Measurements from ENCODE around the gene MMS22L.
A peak's percentile ranks its signal among the peaks of the same experiment; 100 is the strongest.
"Not testable (repeated sequence)": the region's sequence is repeated elsewhere in the genome, so short reads cannot be mapped to it uniquely, and the experiment has no call there.

The MMS22L gene

DNA sequence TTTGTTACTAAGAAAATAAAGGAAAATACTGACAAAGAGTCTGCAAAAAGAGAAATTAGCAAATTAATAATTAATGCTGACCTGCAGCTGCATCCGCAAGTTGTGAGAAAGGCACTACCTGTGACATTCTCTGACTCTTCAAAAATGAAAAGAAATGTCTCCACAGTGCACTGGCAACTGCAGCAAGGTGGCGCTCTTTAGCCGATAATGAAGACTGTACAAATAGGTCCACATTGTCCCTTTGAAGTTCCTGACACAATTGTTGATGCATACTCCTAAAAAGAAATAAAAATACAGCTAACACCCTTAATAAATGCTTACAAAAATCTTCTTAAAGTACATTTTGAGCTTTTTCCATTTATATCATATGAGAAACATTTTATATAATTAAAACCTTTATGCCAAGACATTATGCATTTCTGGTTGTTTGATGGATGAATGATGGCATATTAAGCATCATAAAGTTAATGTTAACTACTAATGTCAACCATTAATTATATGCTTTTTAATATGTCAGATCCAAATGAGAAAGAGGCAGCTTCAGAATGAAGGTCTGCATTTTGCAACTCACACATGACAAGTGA lies 96.5 kb downstream of the MMS22L start:
- TF ChIP-seq, protein P1, sequence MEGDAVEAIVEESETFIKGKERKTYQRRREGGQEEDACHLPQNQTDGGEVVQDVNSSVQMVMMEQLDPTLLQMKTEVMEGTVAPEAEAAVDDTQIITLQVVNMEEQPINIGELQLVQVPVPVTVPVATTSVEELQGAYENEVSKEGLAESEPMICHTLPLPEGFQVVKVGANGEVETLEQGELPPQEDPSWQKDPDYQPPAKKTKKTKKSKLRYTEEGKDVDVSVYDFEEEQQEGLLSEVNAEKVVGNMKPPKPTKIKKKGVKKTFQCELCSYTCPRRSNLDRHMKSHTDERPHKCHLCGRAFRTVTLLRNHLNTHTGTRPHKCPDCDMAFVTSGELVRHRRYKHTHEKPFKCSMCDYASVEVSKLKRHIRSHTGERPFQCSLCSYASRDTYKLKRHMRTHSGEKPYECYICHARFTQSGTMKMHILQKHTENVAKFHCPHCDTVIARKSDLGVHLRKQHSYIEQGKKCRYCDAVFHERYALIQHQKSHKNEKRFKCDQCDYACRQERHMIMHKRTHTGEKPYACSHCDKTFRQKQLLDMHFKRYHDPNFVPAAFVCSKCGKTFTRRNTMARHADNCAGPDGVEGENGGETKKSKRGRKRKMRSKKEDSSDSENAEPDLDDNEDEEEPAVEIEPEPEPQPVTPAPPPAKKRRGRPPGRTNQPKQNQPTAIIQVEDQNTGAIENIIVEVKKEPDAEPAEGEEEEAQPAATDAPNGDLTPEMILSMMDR (IDR thresholded peaks at IDR 0.05) = peak; percentile 92
- no peak for TF ChIP-seq ZFX (IDR thresholded peaks at IDR 0.05; ENCODE audit: borderline replicate concordance)
- no peak overlapping the region for H3K27ac ChIP-seq

DNA sequence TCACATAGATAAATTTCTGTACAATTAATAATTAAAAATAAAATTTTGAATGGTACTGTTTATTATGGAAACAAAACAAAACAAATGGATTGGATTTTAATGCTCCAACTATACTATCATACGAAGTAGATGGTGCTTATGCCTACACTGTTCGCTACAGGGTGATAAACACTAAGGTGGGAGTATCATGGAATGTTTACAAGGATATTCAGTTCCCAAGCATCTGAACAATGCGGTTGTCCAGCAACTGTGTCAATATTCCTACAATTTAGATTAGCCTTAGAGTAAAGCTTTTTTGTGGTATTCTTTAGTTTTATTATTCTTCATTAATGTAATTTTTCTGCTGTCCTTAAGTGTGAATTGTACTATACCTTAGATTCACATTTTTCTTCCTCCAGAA lies 105.1 kb downstream of the MMS22L start:
- no peak for TF ChIP-seq ZFX (IDR thresholded peaks at IDR 0.05; ENCODE audit: borderline replicate concordance)
- TF ChIP-seq, protein P1 (IDR thresholded peaks at IDR 0.05) = no peak
- H3K27ac ChIP-seq = no peak overlapping the region

DNA sequence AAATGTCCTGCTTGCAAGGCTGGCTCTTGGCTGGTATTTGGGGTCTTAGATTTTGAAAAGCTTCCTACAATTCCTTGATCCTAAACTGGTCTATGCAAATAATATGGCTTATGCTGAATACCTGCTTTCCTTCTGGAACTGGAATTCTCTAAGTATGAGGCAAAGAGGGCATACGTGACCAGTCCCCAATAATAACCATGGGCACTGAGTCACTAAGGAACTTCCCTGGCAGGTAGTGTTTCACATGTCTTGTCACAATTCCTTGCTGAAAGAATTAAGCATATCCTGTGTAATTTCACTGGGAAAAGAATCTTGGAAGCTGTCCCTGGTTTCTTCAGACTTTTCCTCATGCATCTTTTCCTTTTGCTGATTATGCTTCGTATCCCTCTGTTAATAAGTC lies 106.5 kb downstream of the MMS22L start:
- H3K27ac ChIP-seq = no peak overlapping the region
- TF ChIP-seq, protein P1 (IDR thresholded peaks at IDR 0.05) = no peak
- TF ChIP-seq ZFX (IDR thresholded peaks at IDR 0.05; ENCODE audit: borderline replicate concordance) = no peak

DNA sequence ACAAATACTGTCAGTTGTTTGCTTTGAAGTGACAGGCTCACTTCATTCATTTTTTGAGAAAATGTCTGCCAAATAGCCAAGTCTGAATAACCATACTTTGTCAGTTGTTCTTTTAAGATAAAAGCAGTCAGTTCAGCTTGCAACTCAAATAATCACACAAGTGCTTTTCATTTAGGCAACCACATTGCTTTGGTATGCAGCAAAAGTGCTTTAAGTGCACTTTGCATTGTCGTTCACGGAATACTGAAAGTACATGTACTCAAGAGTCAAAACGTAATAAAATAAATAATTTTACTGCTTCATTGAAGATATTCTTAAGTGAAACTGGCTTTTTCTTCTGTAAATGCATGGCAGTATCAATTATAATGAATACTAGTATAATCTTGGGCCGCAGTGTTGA lies 107.2 kb downstream of the MMS22L start:
- TF ChIP-seq, protein P1 (IDR thresholded peaks at IDR 0.05) = no peak
- no peak for TF ChIP-seq ZFX (IDR thresholded peaks at IDR 0.05; ENCODE audit: borderline replicate concordance)

DNA sequence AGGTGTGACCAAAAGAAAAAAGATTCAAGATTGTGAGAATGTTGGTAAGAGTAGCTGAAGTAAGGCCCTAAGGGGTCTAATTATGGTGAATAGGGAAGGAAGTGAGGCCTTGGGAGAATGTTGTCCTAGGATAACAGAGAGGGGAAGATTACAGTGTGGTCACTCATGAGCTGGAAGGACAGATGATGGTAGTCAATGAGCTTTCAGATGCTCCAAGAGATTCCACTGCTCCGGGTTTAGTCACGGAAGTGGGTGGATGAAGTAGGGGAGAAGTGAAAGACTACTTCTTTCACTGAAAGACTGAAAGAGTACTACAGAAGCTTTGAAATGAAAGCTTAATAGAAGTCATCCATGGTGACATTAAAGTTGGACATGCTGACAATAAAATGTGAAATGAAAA lies 108.5 kb downstream of the MMS22L start:
- H3K27ac ChIP-seq = no peak overlapping the region
- TF ChIP-seq, protein P1 (IDR thresholded peaks at IDR 0.05) = no peak
- TF ChIP-seq ZFX (IDR thresholded peaks at IDR 0.05; ENCODE audit: borderline replicate concordance) = no peak

More for the DNA sequence above, 107.2 kb downstream of the MMS22L start:
- H3K27ac ChIP-seq = no peak overlapping the region

DNA sequence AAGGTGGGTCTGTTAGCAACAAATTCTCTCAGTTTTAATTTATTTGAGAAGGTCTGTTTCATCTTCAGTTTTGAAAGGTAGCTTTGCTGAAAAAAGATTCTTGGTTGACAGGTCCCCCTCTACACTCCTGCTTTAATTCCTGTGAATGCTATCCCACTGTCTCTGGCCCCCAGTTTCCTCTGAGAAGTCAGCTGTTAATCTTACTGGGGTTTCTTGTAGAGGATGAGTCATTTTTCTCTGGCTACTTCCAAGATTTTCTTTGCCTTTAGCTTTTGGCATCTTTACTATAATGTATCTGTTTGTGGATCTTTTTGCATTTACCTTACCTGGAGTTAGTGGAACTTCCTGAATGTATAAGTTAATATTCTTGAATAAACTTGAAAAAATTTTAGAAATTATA lies 122.7 kb downstream of the MMS22L start:
- H3K27ac ChIP-seq = no peak overlapping the region
- TF ChIP-seq ZFX (IDR thresholded peaks at IDR 0.05; ENCODE audit: borderline replicate concordance) = no peak
- TF ChIP-seq, protein P1 (IDR thresholded peaks at IDR 0.05) = no peak

DNA sequence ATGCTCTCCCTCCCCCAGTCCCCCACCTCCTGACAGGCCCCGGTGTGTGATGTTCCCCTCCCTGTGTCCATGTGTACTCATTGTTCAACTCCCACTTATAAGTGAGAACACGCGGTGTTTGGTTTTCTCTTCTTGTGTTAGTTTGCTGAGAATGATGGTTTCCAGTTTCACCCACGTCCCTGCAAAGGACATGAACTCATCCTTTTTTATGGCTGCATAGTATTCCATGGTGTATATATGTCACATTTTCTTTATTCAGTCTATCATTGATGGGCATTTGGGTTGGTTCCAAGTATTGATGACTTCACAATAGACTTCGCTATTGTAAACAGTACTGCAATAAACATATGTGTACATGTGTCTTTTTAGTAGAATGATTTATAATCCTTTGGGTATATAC lies 127.6 kb downstream of the MMS22L start:
- not testable (repeated sequence) for H3K27ac ChIP-seq

DNA sequence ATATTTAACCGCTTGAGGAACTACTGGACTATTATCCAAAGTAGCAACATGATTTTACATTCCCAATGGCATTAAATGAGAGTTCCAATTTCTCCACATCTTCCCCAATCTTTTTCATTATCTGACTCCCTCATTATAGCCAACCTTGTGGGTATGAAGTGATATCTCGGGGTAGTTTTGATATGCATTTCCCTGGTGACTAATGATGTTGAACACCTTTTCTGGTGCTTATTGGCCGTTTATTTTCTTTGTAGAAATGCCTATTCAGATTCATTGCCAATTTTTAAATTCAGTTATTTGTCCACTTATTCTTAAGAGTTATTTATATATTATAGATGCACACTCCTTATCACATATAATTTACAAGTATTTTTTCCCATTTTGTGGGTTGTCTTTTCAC lies 129.0 kb downstream of the MMS22L start:
- H3K27ac ChIP-seq = no peak overlapping the region
- TF ChIP-seq, protein P1 (IDR thresholded peaks at IDR 0.05) = no peak
- no peak for TF ChIP-seq ZFX (IDR thresholded peaks at IDR 0.05; ENCODE audit: borderline replicate concordance)
